OCI-LY3 (cell line): ENCODE measurements around the gene SPSB4.
A peak's percentile ranks its signal among the peaks of the same experiment; 100 is the strongest.

Experiments
- H2AFZ ChIP-seq: fragments of 200-600, 300-600 bp; shearing (Covaris generic); 2 replicates; pipeline ENCODE4 v1.6.0; 2014; ENCODE audit warnings: antibody characterized with exemption, low read depth, low read length
- H3K27ac ChIP-seq: fragments of 200-600, 300-600 bp; sonication (generic); 2 replicates; pipeline ENCODE4 v1.5.1; 2014; ENCODE audit warnings: mild to moderate bottlenecking, low read length, moderate library complexity, mixed read lengths
- H3K27me3 ChIP-seq: fragments of 200-600, 300-600 bp; sonication (generic); 2 replicates; pipeline ENCODE4 v1.6.1; 2014; ENCODE audit warnings: low read depth, low read length, mixed read lengths
- H3K36me3 ChIP-seq: fragments of 200-600, 300-600 bp; sonication (generic); replicated peaks from 2 replicates; pipeline ENCODE3; 2014; ENCODE audit warnings: low read depth, low read length, mixed read lengths
- H3K4me1 ChIP-seq: fragments of 300-600, 200-600 bp; sonication (generic); 2 replicates; pipeline ENCODE4 v1.6.1; 2014; ENCODE audit warnings: low read length, mixed read lengths
- H3K4me2 ChIP-seq: fragments of 200-600, 300-600 bp; sonication (generic); 2 replicates; pipeline ENCODE4 v1.6.1; 2014; ENCODE audit warnings: low read length, mixed read lengths
- H3K4me3 ChIP-seq: fragments of 300-600, 200-600 bp; sonication (generic); 2 replicates; pipeline ENCODE4 v1.5.1; 2014; ENCODE audit warnings: antibody characterized with exemption, mild to moderate bottlenecking, low read length, moderate library complexity
- H3K79me2 ChIP-seq: fragments of 300-600, 200-600 bp; shearing (Covaris generic); 2 replicates; pipeline ENCODE4 v1.6.1; 2014; ENCODE audit warnings: mild to moderate bottlenecking, low read length, mixed read lengths
- H3K9ac ChIP-seq: fragments of 300-600, 200-600 bp; shearing (Covaris generic); 2 replicates; pipeline ENCODE4 v1.6.0; 2014; ENCODE audit warnings: mild to moderate bottlenecking, low read length, moderate library complexity
- H3K9me3 ChIP-seq: fragments of 200-600, 300-600 bp; shearing (Covaris generic); 2 replicates; pipeline ENCODE4 v1.6.1; 2014; ENCODE audit warnings: low read length, mixed read lengths; ENCODE audit not compliant: insufficient read depth
- H4K20me1 ChIP-seq: fragments of 200-600, 300-600 bp; sonication (generic); 2 replicates; pipeline ENCODE4 v1.6.1; 2016; ENCODE audit warnings: low read length, mixed read lengths; ENCODE audit not compliant: insufficient read depth
- EZH2phosphoT487 ChIP-seq: fragments of 200-600 bp; shearing (Covaris generic); IDR thresholded peaks from 2 replicates; pipeline ENCODE4 v1.6.1; 2018; ENCODE audit warnings: antibody characterized with exemption, mixed run types, low read depth
- TF ChIP-seq, protein P1 (sequence below): fragments of 200-600, 300-600 bp; sonication (generic); IDR thresholded peaks from 2 replicates; pipeline ENCODE4 v1.5.1; 2014; ENCODE audit warnings: antibody characterized with exemption, low read length, low read depth

Gene SPSB4

GRCh38 chr3:141072950-141073349 lies 21.8 kb downstream of the SPSB4 start:
- H3K9me3 ChIP-seq: no peaks in the 10 kb centered on the region
- no peak overlapping the region for H3K4me2 ChIP-seq
- H4K20me1 ChIP-seq: no peaks in the 10 kb centered on the region
- H3K27me3 ChIP-seq: no peaks in the 10 kb centered on the region
- H3K4me1 ChIP-seq: peaks cover 4% of the 10 kb centered on the region; the same call in 1 of the 2 replicates
- no peak overlapping the region for H3K4me3 ChIP-seq
- H3K36me3 ChIP-seq: no peaks in the 10 kb centered on the region
- TF ChIP-seq, protein P1, sequence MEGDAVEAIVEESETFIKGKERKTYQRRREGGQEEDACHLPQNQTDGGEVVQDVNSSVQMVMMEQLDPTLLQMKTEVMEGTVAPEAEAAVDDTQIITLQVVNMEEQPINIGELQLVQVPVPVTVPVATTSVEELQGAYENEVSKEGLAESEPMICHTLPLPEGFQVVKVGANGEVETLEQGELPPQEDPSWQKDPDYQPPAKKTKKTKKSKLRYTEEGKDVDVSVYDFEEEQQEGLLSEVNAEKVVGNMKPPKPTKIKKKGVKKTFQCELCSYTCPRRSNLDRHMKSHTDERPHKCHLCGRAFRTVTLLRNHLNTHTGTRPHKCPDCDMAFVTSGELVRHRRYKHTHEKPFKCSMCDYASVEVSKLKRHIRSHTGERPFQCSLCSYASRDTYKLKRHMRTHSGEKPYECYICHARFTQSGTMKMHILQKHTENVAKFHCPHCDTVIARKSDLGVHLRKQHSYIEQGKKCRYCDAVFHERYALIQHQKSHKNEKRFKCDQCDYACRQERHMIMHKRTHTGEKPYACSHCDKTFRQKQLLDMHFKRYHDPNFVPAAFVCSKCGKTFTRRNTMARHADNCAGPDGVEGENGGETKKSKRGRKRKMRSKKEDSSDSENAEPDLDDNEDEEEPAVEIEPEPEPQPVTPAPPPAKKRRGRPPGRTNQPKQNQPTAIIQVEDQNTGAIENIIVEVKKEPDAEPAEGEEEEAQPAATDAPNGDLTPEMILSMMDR: no peak
- no peak for TF ChIP-seq EZH2phosphoT487
- no peaks in the 10 kb centered on the region for H3K79me2 ChIP-seq
- no peak overlapping the region for H3K27ac ChIP-seq
- H3K9ac ChIP-seq: no peak overlapping the region
- H2AFZ ChIP-seq: no peak overlapping the region

GRCh38 chr3:141073580-141073979 lies 22.4 kb downstream of the SPSB4 start:
- no peak overlapping the region for H3K9ac ChIP-seq

GRCh38 chr3:141074529-141074928 lies 23.4 kb downstream of the SPSB4 start:
- Histone ChIP-seq H4K20me1 (no peaks in the 10 kb centered on the region), H3K79me2 (no peaks in the 10 kb centered on the region), H3K4me2 (no peak overlapping the region), H3K27ac (no peak overlapping the region), H3K36me3 (no peaks in the 10 kb centered on the region), H3K4me3 (no peak overlapping the region), H3K27me3 (no peaks in the 10 kb centered on the region), H2AFZ (no peak overlapping the region), H3K9me3 (no peaks in the 10 kb centered on the region), H3K9ac (no peak overlapping the region), H3K4me1 (peaks cover 4% of the 10 kb centered on the region; the same call in 1 of the 2 replicates)
- no peak for TF ChIP-seq EZH2phosphoT487
- TF ChIP-seq, protein P1: no peak

More at GRCh38 chr3:141073580-141073979, 22.4 kb downstream of the SPSB4 start:
- Histone ChIP-seq H3K4me1 (peaks cover 4% of the 10 kb centered on the region; the same call in 1 of the 2 replicates), H3K9me3 (no peaks in the 10 kb centered on the region), H3K36me3 (no peaks in the 10 kb centered on the region), H3K27me3 (no peaks in the 10 kb centered on the region), H3K4me2 (no peak overlapping the region), H3K27ac (no peak overlapping the region), H3K79me2 (no peaks in the 10 kb centered on the region), H3K4me3 (no peak overlapping the region), H4K20me1 (no peaks in the 10 kb centered on the region), H2AFZ (no peak overlapping the region)
- no peak for TF ChIP-seq EZH2phosphoT487
- TF ChIP-seq, protein P1: no peak

DNA sequence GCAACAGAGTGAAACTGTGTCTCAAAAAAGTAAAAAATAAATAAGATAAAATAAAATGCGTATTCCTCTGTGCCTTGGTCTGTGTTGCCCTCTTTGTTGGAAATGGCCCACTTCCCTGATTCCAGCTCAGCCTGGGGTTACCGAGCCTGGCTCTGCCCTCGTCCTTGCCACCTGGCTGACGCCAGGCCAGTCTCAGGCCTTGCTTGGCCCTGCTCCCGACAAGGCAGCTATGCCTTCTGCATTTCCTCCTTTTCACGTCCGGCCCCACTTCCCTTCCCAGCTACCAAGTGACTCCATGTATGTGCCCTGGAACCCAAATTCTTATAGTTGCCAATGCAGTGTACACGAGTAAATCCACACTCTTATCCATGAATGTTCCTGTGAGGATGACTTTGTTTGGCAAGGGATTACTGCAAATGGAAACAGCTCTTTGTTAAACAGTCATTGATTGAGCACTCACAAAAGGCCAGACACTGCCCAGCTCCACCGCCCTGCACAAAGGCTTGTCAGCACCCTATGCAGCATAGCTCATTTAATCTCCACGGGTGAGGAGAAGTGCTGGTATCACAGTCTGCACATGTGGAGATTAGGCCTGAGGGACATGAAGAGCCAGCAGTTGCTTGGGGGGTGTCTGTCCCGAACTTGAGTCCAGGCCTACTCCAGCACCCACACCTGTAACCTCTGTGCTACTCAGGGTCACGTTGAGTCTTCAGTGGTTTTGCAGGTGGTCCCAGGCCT lies 25.1 kb downstream of the SPSB4 start:
- Histone ChIP-seq H3K4me2 (peak overlapping the region; percentile 72; the same call in 1 of the 2 replicates), H3K79me2 (no peaks in the 10 kb centered on the region), H2AFZ (peak overlapping the region; percentile 88), H3K27ac (no peak overlapping the region), H3K9ac (no peak overlapping the region), H3K4me1 (peaks cover 4% of the 10 kb centered on the region; the same call in 1 of the 2 replicates), H3K36me3 (no peaks in the 10 kb centered on the region), H4K20me1 (no peaks in the 10 kb centered on the region), H3K9me3 (no peaks in the 10 kb centered on the region), H3K27me3 (no peaks in the 10 kb centered on the region), H3K4me3 (0 out of 2 replicates have a peak overlapping the region, but pooled peaks have one; percentile 65)
- TF ChIP-seq EZH2phosphoT487: no peak
- TF ChIP-seq, protein P1: no peak
